DOHH2 (cell line): ENCODE data around the gene PKIG.

ENCODE experiments used
- H3F3A ChIP-seq: fragments of 200-600 bp; sonication (generic), shearing (Covaris generic); 2 replicates; pipeline ENCODE4 v1.6.0; 2016; ENCODE audit warnings: antibody characterized with exemption, mild to moderate bottlenecking; ENCODE audit not compliant: control insufficient read depth, insufficient read depth
- H3K27ac ChIP-seq: fragments of 200-600 bp; sonication (generic); 2 replicates; pipeline ENCODE4 v1.5.1; 2014; ENCODE audit warnings: low read depth, mild to moderate bottlenecking, low read length, moderate library complexity
- H3K27me3 ChIP-seq: fragments of 200-600 bp; sonication (generic); 2 replicates; pipeline ENCODE4 v1.6.1; 2014; ENCODE audit warnings: mild to moderate bottlenecking, low read length, mixed read lengths; ENCODE audit not compliant: control insufficient read depth
- H3K36me3 ChIP-seq: fragments of 200-600 bp; sonication (generic); 2 replicates; pipeline ENCODE4 v1.6.1; 2014; ENCODE audit warnings: mild to moderate bottlenecking, low read length, moderate library complexity, mixed read lengths; ENCODE audit not compliant: control insufficient read depth
- H3K4me1 ChIP-seq: fragments of 200-600 bp; sonication (generic); 2 replicates; pipeline ENCODE4 v1.6.1; 2014; ENCODE audit warnings: mild to moderate bottlenecking, low read length, mixed read lengths; ENCODE audit not compliant: control insufficient read depth
- H3K4me2 ChIP-seq: fragments of 200-600 bp; sonication (generic); 2 replicates; pipeline ENCODE4 v1.6.0; 2014; ENCODE audit warnings: mild to moderate bottlenecking, low read length, moderate library complexity
- H3K4me3 ChIP-seq: fragments of 200-600 bp; sonication (generic); 2 replicates; pipeline ENCODE4 v1.5.1; 2014; ENCODE audit warnings: mild to moderate bottlenecking, low read length, mixed read lengths
- H3K79me2 ChIP-seq: fragments of 200-600 bp; sonication (generic); 2 replicates; pipeline ENCODE4 v1.6.1; 2014; ENCODE audit warnings: mild to moderate bottlenecking, low read length, mixed read lengths; ENCODE audit not compliant: control insufficient read depth
- H3K9me2 ChIP-seq: fragments of 200-600 bp; sonication (generic); replicated peaks from 2 replicates; pipeline ENCODE4 v1.6.1; 2014; ENCODE audit warnings: mild to moderate bottlenecking, low read length, mixed read lengths; ENCODE audit not compliant: control insufficient read depth
- H3K9me3 ChIP-seq: fragments of 200-600 bp; sonication (generic); 2 replicates; pipeline ENCODE4 v1.6.1; 2014; ENCODE audit warnings: antibody characterized with exemption, low read length, mixed read lengths; ENCODE audit not compliant: control insufficient read depth, insufficient read depth
- H4K20me1 ChIP-seq: fragments of 200-600 bp; sonication (generic); 2 replicates; pipeline ENCODE4 v1.6.0; 2014; ENCODE audit warnings: low read depth, mild to moderate bottlenecking, antibody characterized with exemption, low read length, moderate library complexity; ENCODE audit not compliant: control insufficient read depth, insufficient read depth
- CTCF ChIP-seq: fragments of 200-600 bp; sonication (generic); IDR thresholded peaks from one replicate; pipeline ENCODE4 v1.5.1; 2014; ENCODE audit warnings: antibody characterized with exemption, mild to moderate bottlenecking, low read depth, low read length; ENCODE audit not compliant: poor library complexity, severe bottlenecking
- EZH2phosphoT487 ChIP-seq: fragments of 200-600 bp; sonication (generic); IDR thresholded peaks from 2 replicates; pipeline ENCODE4 v1.6.1; 2017; ENCODE audit warnings: borderline replicate concordance, mild to moderate bottlenecking, antibody characterized with exemption, low read length, moderate library complexity, mixed read lengths

The PKIG gene

DNA sequence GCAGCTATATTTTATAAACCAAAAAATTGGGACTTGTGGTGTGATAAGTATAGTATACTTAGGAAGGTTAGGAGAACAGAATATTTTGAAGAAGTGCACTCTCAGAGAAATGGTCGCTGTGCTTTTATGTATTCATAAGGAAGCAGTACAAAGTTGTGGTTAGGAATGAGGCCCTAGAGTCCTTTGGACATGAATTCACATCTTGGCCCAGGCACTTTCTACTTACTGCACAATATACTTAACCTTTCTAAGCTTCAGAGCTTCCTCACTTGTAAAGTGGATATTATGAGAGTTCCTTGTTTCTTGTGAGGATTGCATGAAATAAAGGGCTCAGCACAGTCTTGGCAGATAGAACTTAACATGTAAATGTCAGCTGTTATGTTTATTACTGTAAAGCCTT lies 39.5 kb upstream of the PKIG start:
- Histone ChIP-seq H4K20me1 (no peaks in the 10 kb centered on the region), H3K36me3 (no peaks in the 10 kb centered on the region), H3K79me2 (no peaks in the 10 kb centered on the region), H3K27ac (no peak overlapping the region), H3K4me3 (no peak overlapping the region), H3K4me2 (no peak overlapping the region), H3K27me3 (no peaks in the 10 kb centered on the region), H3F3A (no peaks in the 10 kb centered on the region), H3K9me2 (no peaks in the 10 kb centered on the region), H3K4me1 (no peaks in the 10 kb centered on the region), H3K9me3 (no peaks in the 10 kb centered on the region)
- no peak for TF ChIP-seq EZH2phosphoT487
- TF ChIP-seq CTCF, result no peak

DNA sequence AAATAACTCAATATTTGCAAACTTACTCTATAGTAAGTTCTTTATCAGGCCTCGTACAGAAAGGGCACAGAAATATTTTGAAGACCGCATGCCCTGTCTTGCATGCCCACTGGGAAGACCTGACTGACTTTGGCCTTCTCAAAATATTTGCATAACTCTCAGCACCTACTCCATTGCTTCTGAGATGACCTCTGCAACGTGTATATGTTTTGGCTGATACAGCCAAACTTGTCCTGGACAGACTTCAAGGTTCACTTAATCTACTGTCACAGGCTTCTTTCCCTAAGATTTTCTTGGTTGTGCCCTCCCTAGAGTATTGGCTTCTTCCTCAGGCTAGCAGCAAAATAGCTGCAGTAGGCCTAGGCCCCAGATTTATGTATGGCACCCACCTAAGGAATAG lies 39.0 kb upstream of the PKIG start:
- H3K9me3 ChIP-seq, result no peaks in the 10 kb centered on the region
- no peaks in the 10 kb centered on the region for H3K27me3 ChIP-seq
- H3K4me1 ChIP-seq, result no peaks in the 10 kb centered on the region
- TF ChIP-seq EZH2phosphoT487, result no peak
- no peak for TF ChIP-seq CTCF
- H3K9me2 ChIP-seq, result no peaks in the 10 kb centered on the region
- no peak overlapping the region for H3K27ac ChIP-seq
- no peak overlapping the region for H3K4me3 ChIP-seq
- no peaks in the 10 kb centered on the region for H3F3A ChIP-seq
- no peak overlapping the region for H3K4me2 ChIP-seq
- H4K20me1 ChIP-seq, result no peaks in the 10 kb centered on the region
- no peaks in the 10 kb centered on the region for H3K79me2 ChIP-seq
- no peaks in the 10 kb centered on the region for H3K36me3 ChIP-seq

- TF ChIP-seq EZH2phosphoT487 (no peak), CTCF (no peak)
Measured at GRCh38 chr20:44544263-44544662, 38.1 kb upstream of the PKIG start.

GRCh38 chr20:44547419-44547818 lies 35.0 kb upstream of the PKIG start:
- Histone ChIP-seq H3K4me3 (no peak overlapping the region), H3K27me3 (no peaks in the 10 kb centered on the region), H3K79me2 (no peaks in the 10 kb centered on the region), H3K9me2 (no peaks in the 10 kb centered on the region), H3K9me3 (no peaks in the 10 kb centered on the region), H3K36me3 (no peaks in the 10 kb centered on the region), H3K4me1 (peaks cover 6% of the 10 kb centered on the region; the same call in 1 of the 2 replicates), H3K27ac (no peak overlapping the region), H3F3A (no peaks in the 10 kb centered on the region), H4K20me1 (no peaks in the 10 kb centered on the region), H3K4me2 (no peak overlapping the region)
- TF ChIP-seq EZH2phosphoT487 (no peak), CTCF (no peak)

More at GRCh38 chr20:44544263-44544662, 38.1 kb upstream of the PKIG start:
- Histone ChIP-seq H4K20me1 (no peaks in the 10 kb centered on the region), H3K4me2 (no peak overlapping the region), H3K27ac (no peak overlapping the region), H3K36me3 (no peaks in the 10 kb centered on the region), H3K27me3 (no peaks in the 10 kb centered on the region), H3K4me3 (no peak overlapping the region), H3K9me2 (no peaks in the 10 kb centered on the region), H3K9me3 (no peaks in the 10 kb centered on the region), H3F3A (no peaks in the 10 kb centered on the region), H3K79me2 (no peaks in the 10 kb centered on the region), H3K4me1 (no peaks in the 10 kb centered on the region)
